Right lobe of liver (tissue), 6 donors: ENCODE measurements around the gene RUFY4. TPM values are rescaled to one million over a fixed set of nuclear protein-coding genes. Genes with fewer than 3 reads are reported as not detected.

ENCODE experiments used
- ATAC-seq, 4 donors: fragments of 200-7000 bp; cut with Tn5 transposase; one replicate each; pipeline ENCODE4 v1.9.1; 2020; ENCODE audit warnings: mild to moderate bottlenecking in 4 of 4, moderate library complexity in 4 of 4
- DNase-seq, 3 donors: peaks; one replicate each; pipeline ENCODE4 v3.0.0-alpha.2; 2020
- H3K27ac ChIP-seq, 3 donors: fragments of 200-600 bp; one replicate each; pipeline ENCODE4 v1.8.0; 2022
- H3K27me3 ChIP-seq, 2 donors: fragments of 200-600 bp; one replicate each; pipeline ENCODE4 v1.8.0; 2022
- H3K36me3 ChIP-seq, 4 donors: fragments of 200-600 bp; sonication (generic) in 1 of 4; one replicate each; pipeline versions ENCODE4 v1.5.1 to v1.8.0; 2017 to 2022; ENCODE audit warnings: control low read depth in 1 of 4
- H3K4me1 ChIP-seq, 4 donors: fragments of 200-600 bp; sonication (generic) in 1 of 4; one replicate each; pipeline versions ENCODE4 v1.5.1 to v1.8.0; 2017 to 2022; ENCODE audit warnings: control low read depth in 1 of 4
- H3K4me3 ChIP-seq, 3 donors: fragments of 200-600 bp; one replicate each; pipeline ENCODE4 v1.8.0; 2022
- H3K9me3 ChIP-seq, 4 donors: fragments of 200-600 bp; sonication (generic) in 1 of 4; one replicate each; pipeline versions ENCODE4 v1.5.1 to v1.8.0; 2017 to 2022; ENCODE audit warnings: control low read depth in 1 of 4
- POLR2A ChIP-seq: fragments of 450-650 bp; IDR thresholded peaks from one replicate; pipeline ENCODE4 v1.6.1; 2017; ENCODE audit warnings: antibody characterized with exemption, mild to moderate bottlenecking
- WGBS: methylation state at CpG from one replicate; pipeline ENCODE4 v1.1.6; 2018; ENCODE audit warnings: low coverage, low lambda C conversion rate; ENCODE audit not compliant: insufficient coverage; ENCODE audit errors: missing lambda C conversion rate; 5-methylcytosine and 5-hydroxymethylcytosine counted together
- intact Hi-C, 2 donors: fragments of 100-400 bp; cut with DNase I; formaldehyde crosslinking; loops; one replicate each; pipeline versions ENCODE4 v1.11.2 to v1.14.1; 2022
- total RNA-seq, 6 experiments: library from RNA; depleted of rRNA in 2 of 6; stranded (reverse); fragments of >200 nt in 2 of 6; fragmentation: NEBNext Ultra II Directional in 3 of 6; extraction: Animal tissue kit (Norgen Biotek cat#: 25700) in 3 of 6; gene quantifications; one replicate each; pipeline versions ENCODE4 v1.1.0 to v1.2.4, GENCODE V29; 2016 to 2023
- TF ChIP-seq, protein P1 (sequence below), 4 donors: fragments of 200-600 bp in 3 of 4; fragments of 450-650 bp in 1 of 4; IDR thresholded peaks; one replicate each; pipeline versions ENCODE4 v1.5.1 to v1.8.0; 2016 to 2022; ENCODE audit warnings: antibody characterized with exemption in 4 of 4, mild to moderate bottlenecking in 2 of 4
- donor health status: DM: no; HTN: yes; CAD: no.
- donor health status: DM: no; HTN: no; CAD: no.
- donor health status: DM: no; HTN: no; CAD: no.
- donor health status: DM: no; HTN: yes; CAD: no.
- donor health status: DM: no; HTN: yes; CAD: no.

RUFY4 gene
- total RNA-seq, 6 experiments from 2014 or later, result 0.11 to 0.55 (median 0.23) TPM; not detected in 3

DNA sequence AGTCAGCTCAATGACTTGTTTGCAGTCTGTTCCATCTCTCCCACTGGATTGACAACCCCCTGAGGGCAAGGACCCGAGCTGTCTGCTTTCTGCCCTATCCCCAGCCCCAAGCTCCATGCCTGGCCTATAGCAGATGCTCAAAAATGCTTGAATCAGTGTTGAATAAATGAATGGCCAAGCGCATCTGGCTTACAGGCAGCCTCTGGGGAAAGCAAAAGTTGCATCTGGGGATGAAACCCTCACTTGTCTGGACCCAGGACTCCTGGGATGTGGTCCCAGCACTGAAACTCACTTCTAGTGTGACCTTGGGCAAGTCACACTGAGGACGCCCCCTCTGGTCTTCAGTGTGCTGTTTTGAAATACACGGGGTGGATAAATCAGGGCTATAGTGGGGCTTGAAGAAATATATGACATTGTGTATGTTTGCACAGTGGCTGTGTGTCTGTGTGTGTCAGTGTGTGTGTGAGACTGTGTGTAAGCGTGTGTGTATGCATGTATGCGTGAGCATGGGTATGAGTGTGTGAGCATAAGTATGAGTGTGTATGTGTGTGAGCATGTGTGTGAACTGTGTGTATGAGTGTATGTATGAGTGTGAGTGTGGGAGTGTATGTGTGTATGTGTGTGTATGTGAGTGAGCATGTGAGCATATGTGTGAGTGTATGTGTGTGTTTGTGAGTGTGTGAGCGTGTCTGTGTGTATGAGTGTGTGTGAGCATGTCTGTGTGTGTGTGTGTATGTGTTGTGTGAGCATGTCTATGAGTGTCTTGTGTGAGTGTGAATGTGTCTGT, 38.5 kb upstream of the RUFY4 start:
- H3K27me3 ChIP-seq, result no peaks in the 10 kb centered on the region
- H3K27ac ChIP-seq, result no peak overlapping the region
- WGBS, result 70% methylated on average over 5 of the region's 7 CpGs
- H3K36me3 ChIP-seq, result no peaks in the 10 kb centered on the region
- no peak overlapping the region for H3K4me3 ChIP-seq
- ATAC-seq (no peak), DNase-seq (no peak)
- peaks cover 0 to 4% (median 0%) of the 10 kb centered on the region in 4 donors for H3K4me1 ChIP-seq
- no peak for TF ChIP-seq POLR2A
- TF ChIP-seq, protein P1, sequence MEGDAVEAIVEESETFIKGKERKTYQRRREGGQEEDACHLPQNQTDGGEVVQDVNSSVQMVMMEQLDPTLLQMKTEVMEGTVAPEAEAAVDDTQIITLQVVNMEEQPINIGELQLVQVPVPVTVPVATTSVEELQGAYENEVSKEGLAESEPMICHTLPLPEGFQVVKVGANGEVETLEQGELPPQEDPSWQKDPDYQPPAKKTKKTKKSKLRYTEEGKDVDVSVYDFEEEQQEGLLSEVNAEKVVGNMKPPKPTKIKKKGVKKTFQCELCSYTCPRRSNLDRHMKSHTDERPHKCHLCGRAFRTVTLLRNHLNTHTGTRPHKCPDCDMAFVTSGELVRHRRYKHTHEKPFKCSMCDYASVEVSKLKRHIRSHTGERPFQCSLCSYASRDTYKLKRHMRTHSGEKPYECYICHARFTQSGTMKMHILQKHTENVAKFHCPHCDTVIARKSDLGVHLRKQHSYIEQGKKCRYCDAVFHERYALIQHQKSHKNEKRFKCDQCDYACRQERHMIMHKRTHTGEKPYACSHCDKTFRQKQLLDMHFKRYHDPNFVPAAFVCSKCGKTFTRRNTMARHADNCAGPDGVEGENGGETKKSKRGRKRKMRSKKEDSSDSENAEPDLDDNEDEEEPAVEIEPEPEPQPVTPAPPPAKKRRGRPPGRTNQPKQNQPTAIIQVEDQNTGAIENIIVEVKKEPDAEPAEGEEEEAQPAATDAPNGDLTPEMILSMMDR (IDR thresholded peaks at IDR 0.05), result no peak
- H3K9me3 ChIP-seq, result no peaks in the 10 kb centered on the region
- intact Hi-C loops, result no loop called here

DNA sequence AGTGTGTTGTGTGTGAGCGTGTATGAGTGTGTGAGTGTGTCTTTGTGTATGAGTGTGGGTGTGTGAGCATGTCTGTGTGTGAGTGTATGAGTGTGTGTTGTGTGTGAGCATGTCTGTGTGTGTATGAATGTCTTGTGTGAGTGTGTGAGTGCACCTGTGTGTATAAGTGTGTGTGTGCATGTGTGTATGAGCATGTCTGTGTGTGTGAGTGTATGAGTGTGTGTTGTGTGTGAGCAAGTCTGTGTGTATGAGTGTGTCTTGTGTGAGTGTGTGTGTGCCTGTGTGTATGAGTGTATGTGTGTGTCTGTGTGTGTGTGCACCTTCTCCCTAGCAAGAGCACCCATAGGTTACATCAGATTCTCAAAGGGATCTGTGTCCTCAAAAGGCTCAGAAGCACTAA, 37.8 kb upstream of the RUFY4 start:
- no peak overlapping the region for H3K4me3 ChIP-seq
- WGBS, result 86% methylated on average over 1 of the region's 1 CpG
- peaks cover 0 to 4% (median 0%) of the 10 kb centered on the region in 4 donors for H3K4me1 ChIP-seq
- no peaks in the 10 kb centered on the region for H3K9me3 ChIP-seq
- H3K36me3 ChIP-seq, result no peaks in the 10 kb centered on the region
- no peak for TF ChIP-seq POLR2A
- TF ChIP-seq, protein P1 (IDR thresholded peaks at IDR 0.05), result no peak
- intact Hi-C loops, result no loop called here
- no peak for DNase-seq
- H3K27ac ChIP-seq, result no peak overlapping the region
- ATAC-seq, result no peak
- H3K27me3 ChIP-seq, result no peaks in the 10 kb centered on the region

DNA sequence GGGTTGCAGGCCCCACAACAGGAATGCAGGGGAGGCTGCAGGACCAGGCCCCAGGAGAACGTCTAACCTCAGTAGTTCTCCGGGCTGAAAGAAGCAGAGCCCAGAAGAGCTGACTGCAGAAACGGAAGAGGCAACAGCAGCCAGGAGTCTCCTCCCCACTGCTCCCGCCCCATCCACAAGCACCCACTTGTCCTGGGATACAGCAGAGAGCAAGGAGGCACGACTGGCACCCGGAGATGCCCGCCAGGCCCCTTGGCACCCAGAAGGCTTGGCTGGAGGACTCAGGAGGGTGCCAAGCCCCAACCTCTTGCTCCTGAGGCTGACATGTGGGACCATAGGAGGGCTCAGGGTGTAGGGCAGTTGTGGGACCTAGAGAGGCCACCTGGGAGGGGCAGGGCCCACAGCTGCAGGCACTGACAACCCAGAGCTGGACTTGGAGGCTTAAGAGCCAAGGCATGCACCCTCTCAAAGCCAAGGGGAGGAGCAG, 37.2 kb upstream of the RUFY4 start:
- Histone ChIP-seq H3K4me3 (no peak overlapping the region), H3K27me3 (no peaks in the 10 kb centered on the region), H3K4me1 (peaks cover 0 to 4% (median 0%) of the 10 kb centered on the region in 4 donors), H3K36me3 (no peaks in the 10 kb centered on the region), H3K9me3 (no peaks in the 10 kb centered on the region), H3K27ac (no peak overlapping the region)
- no peak for TF ChIP-seq POLR2A
- TF ChIP-seq, protein P1 (IDR thresholded peaks at IDR 0.05), result no peak
- DNase-seq (no peak), ATAC-seq (no peak)
- intact Hi-C loops, result no loop called here
- 60% methylated on average over 1 of the region's 7 CpGs for WGBS

DNA sequence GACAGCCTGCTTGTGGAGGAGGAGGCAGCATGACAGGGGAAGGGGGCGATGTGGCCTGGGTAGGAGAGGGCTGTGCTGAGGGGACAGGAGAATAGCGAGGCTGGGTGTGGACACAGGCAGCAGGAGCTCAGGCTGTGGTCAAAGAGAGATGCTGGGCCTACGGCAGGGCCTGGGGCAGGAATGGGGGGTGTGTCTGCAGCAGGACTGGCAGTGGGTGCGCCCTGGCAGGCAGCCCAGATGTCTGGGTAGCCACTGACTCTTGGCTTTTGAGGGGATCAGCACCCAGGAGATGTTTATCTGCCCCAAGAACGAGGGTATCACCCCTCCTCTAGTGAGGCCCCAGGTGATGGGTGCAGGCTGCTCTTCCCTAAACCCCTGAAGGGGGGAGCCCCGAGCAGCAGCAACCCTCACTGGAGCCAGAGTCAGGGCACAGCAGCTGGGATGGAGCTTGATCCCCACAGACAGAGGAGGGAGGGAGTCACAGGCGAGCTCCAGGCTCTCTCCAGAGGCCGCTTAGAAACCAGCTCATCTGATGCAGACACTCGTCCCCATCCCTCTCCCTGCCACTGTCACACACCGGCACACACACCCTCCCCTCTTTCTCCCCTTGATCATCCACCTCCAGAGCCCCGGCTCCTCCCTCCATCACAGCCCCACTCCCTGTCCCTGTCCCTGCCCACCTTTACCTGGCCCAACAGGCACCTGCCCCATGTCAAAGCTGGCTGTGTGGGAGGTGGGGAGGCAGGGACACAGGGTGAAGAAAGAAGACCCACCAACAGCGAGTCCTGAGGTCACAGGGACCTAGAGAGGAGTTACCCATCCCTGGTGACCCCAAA, 36.5 kb upstream of the RUFY4 start:
- intact Hi-C loops, result no loop called here
- WGBS, result no CpG with 5 or more reads among the region's 12 CpGs
- no peak for ATAC-seq
- TF ChIP-seq, protein P1 (IDR thresholded peaks at IDR 0.05), result no peak
- no peak for TF ChIP-seq POLR2A
- Histone ChIP-seq H3K9me3 (no peaks in the 10 kb centered on the region), H3K4me3 (no peak overlapping the region), H3K27me3 (no peaks in the 10 kb centered on the region), H3K36me3 (no peaks in the 10 kb centered on the region), H3K27ac (no peak overlapping the region), H3K4me1 (peaks cover 0 to 4% (median 0%) of the 10 kb centered on the region in 4 donors)
- peak in 1 of 3 donors; percentile 40 for DNase-seq
